Hematopoietic multipotent progenitor cell treated with erythropoietin and hydrocortisone succinate and interleukin-3 and kit ligand, for 15 days (in vitro differentiated cells): ENCODE data around the gene PLXNC1.

ENCODE experiments used
- DNase-seq: peaks from one replicate; pipeline ENCODE4 v3.0.0-alpha.2; 2015; ENCODE audit warnings: low spot score

The PLXNC1 gene

DNA sequence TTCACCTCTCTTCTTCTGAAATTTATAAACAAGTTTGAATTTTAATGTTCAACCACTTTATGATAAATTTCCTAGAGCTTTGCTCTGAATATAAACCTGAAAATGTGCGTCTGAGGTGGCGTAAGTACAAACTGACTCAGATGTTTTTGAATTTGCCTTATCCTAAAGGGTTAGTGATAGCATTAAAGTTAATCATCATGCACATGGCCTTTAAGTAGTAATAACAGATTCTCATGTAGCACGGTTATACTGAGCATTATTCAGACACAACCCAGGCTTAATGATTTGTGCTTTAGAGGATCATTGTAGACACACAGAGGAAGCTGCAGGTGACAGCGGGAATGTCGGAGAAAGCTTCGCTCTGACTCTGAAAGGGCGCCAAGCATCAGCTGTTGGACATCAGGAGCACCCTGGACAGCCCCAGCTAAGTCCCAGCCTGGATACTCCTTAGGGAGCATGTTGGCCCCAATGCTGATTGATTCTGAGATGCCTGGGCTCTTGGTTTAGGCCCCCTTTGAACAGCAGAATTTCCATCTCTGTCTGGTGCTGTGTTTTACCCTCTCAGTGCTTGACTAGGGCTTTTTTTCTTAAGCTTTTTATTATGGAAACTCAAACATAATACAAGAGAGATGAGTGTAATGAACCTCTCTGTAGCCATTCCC is 91.1 kb downstream of the PLXNC1 start:
- DNase-seq, result no peak

DNA sequence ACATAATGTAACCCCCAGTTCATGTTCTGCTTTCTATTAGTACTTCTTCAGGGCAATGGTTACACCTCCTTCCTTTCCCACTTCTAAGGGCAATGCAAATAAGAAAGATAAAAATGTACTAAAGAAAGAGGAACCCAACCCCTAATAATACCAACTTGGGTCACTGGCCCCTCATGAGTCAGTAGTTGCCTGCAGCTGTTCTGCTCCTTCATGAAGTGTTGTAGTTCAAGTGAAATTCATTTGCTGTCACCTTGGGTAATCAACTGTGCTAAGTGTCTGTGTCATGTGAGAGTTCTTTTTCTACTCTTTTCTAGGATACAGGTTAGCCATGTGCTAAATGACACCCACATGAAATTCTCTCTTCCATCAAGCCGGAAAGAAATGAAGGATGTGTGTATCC is 91.8 kb downstream of the PLXNC1 start:
- no peak for DNase-seq

DNA sequence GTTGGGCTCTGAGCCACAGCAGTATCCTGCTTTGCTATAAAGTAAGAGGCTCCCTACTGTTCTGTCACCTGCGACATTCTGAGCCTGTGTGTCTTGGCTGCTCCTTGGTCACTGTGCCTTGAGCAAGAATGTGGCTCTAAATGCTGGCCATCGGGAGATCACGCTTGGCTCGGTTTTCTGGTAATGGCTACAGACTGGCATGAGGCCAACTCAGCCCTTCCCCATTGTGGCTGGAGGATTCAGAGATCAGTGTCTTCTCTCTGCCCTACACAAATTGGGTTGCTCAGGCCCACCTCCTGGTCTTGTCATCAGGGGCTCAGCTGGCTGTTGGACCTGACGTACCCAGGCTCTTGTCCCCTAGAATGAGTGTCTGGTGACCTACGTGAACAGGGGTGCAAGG is 94.5 kb downstream of the PLXNC1 start:
- no peak for DNase-seq

DNA sequence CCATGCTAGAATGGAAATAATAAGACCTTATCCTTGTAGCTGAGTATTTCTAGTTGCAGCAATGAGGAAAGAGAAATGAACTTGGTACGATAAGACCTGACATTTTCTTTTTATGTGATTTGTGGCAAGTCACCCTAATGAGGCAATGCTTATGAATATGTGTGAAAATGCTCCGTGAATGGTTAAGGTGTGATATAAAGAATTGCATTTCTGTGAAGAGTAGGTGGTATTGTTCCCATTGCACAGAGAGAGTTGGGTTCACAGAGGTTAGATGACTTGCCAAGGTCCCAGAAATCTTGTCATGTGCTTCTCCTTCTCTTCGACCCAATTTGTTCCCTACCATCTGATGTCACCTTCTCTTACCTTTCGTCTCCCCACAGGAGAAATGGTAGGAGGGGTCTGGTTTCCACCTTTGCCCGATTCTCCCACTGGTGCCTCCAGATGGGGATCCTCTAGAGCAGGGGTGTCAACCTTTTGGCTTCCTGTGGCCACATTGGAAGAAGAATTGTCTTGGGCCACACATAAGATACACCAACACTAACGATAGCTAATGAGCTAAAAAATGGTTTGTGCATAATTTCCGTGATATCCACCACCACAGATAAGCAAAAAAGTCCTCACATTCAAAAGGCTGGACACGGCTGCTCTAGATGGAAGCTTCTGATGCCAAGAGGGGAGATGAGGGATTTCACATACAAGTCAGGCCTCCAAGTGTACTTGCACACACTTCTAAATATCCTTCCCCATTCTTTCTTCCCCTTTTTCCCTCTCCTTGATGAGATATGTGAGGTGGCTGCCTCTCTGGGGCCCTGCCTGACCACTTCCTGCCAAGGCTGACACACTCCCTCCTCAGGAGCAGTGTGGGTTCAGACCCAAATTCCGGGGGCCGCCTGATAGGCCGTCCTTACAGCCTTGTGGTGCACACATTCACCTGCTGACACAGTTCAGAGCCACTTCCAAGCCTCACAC is 96.1 kb downstream of the PLXNC1 start:
- DNase-seq, result no peak

DNA sequence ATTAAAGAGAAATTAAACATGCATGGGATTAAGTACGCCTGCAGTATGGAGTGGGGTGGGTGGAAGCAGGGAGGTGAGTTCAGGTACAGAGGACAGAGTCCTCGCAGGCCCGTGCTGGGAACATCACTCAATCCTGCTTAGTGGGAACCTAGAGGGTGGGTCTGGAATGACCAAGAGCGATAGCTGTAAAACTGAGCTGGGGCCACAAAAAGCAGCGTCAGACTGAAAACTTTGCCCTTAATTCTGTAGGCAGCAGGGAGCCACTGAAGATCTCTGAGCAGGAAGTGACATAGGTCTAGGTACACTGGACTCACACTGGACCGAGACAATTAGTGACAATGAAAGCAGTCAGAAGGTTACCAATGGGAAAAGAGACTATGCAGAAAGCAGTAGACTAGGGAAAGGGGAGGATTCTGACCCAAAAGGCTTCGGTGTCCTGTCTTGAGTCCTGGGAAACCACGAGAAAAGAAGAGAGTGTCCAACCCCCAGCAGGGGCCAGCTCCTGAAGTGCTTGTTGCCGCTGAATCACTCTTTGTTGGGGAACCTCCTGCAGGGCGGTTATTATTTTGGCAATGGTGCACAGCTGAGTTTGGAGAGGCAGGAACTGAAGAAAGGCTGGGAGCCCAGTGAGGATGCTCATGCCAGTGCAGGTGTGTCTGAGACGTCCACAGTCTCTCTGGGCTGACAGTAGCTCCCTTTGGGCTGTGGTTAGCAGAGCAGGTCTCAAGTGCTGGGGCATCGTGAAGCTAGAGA is 97.4 kb downstream of the PLXNC1 start:
- no peak for DNase-seq

DNA sequence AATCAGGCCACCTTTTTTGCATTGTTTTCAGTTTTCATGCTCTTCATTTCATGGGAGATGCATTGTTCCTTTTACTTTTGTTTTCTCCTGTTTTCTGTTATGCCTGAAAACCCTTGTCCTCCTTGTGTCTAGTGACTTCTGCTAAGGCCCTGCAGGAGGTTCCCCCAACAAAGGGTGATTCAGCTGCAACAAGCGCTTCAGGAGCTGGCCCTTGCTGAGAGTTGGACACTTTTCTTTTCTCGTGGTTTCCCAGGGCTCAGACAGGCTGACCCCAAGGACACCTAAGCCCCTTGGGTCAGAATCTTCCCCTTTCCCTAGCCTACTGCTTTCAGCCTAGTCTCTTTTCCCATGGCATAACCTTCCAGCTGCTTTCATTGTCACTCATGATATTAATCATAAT is 98.9 kb downstream of the PLXNC1 start:
- no peak for DNase-seq

DNA sequence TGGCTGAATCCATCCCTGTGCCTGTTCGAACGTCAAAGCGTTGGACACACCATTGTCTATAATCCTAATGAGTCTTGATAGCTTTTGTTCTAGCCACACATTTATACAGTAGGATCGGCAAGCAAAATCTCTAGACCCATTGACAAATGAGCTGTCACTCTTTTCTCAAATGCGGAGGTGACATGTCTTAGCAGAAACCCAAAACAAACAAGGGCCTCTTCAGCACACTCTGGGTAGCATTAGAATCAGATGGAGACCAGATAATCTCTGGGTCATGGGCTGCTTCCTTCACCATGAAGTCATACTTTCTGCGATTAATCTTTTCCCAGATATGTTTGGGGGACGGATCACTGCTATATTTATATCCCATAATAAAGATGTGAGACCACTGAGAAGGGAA is 100.2 kb downstream of the PLXNC1 start:
- DNase-seq, result no peak

DNA sequence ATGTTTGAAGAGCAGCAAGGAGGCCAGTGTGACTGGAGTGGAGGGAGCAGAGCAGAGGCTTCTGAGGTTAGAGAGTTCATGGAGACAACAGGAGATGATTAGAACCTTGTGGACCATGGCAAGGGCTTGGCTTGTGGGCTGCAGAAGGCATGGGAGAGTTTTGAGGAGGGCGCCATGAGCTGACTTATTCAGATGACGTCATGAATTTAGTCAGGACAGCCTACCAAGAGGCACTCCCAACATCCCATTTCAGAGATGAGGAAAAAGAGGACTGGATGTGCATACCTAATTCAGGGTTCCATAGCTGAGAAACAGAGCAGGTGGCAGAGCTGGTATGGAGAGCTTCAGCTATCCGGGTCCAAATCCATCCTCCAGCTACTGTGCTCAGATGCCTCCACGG is 101.8 kb downstream of the PLXNC1 start:
- DNase-seq, result no peak

DNA sequence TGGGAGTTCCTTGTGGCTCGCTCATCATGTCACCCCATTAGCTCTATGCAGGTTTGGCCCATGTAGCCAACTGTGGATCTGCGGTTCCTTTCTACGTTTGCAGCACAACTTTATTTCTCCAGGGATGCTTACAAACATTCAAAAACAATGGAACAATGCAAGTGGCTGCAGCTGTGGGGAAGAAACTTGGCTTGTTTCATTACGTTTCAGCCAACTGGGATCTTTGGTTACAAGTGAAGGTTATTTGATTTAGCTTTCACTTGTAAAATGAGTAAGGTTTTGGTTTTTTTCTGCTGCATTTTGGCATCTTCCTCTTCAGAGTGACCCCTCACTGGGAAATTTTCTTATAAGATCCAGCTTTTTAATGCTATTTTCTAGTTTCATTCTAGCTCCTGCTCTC is 105.9 kb downstream of the PLXNC1 start:
- DNase-seq, result no peak

DNA sequence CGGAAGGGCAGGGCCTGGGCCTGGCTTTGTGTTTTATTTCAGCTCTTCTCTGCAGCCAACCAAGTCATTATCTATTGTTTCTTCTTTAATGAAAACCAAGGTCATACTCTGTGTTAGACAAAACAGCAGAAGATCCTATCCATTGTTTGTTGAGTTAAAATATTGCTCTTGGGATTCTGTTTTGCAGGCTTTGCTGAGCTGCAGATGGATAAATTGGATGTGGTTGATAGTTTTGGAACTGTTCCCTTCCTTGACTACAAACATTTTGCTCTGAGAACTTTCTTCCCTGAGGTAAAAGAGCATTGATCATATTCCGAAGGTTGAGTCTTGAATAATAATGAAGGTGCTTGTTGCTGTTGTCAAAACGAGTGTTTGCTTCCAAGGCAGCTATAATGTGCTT is 106.6 kb downstream of the PLXNC1 start:
- no peak for DNase-seq

DNA sequence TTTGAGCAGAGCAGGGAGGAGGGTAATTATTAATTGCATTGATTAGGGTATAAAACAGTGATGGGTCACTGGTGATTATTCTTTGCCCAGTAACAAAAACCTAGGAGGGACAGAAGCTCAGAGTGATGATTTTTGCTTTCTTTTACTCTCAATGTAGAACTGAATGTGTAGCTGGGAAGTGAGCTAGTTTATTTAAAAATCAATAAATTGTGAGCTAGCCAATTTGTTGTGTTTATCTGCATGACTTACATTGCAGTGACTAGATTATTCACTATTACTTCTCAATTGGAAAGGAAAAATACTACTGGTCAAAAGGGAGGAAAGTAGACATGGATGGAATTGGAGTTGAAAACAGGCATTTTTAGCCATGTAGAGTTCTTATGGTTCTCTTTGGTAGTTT is 107.1 kb downstream of the PLXNC1 start:
- no peak for DNase-seq

DNA sequence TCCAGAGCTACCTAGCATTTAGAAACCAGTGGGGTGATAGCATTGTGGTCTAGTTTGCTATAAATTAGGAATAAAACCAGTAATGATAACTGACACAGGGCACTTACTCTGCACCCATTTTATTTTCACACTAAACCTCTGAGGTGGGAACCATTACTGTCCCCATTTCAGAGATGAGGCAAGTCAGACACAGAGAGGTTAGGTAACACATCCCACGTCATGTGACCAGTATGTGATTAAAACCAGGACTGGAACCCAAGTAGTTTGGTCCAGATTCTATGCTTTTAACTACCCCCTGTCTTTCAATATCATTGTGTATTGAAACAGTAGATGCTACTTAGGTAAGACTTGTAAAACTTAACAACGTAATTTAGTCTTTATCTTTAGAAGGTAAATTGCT is 110.2 kb downstream of the PLXNC1 start:
- DNase-seq, result no peak

DNA sequence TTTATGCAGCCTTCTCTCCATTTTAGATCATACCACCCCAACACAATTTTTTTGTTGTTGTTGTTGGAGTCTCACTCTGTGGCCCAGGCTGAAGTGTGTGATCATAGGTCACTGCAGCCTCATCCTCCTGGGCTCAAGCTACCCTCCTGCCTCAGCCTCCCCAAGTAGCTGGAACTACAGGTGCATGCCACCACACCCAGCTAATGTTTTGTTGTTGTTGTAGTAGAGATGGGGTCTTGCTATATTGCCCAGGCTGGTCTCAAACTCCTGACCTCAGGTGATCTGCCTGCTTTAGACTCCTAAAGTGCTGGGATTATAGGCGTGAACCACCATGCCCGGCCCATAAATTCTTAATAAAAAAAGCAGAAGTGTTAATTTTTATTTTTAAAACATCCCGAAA is 111.6 kb downstream of the PLXNC1 start:
- no peak for DNase-seq

DNA sequence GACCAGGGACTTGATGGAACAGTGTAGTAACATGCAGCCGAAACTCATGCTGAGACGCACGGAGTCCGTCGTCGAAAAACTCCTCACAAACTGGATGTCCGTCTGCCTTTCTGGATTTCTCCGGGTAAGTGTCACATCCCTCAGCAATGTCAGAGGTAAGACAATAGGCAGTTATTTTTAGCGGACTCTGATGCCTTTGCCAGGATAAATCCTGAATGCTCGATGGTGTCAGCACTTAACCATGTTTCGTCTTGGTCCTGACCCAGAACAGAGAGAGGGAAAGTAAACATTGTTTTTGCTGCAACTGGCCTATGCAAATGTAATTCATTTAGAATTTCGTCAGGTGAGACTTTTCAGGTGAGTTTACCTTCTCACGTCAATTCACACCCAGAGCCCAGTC is 112.3 kb downstream of the PLXNC1 start:
- no peak for DNase-seq

DNA sequence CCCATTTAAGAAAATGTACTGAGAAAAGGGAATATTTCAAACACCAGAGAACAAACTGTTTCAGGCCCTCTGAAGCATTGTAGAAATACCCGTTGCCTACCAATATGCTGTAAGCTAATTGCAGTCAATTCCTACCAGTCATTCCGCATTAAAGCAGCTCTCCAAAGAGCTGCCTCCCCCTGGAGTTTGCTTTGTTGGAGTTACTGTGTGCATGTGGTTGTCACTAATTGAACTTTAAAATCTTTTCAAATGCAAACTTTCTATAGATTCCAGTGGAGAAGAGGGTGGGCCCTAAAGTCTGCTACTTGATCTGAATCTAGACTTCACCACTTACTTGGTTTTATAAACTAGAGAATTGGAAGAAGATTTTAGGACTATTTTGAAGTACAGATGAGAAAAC is 112.7 kb downstream of the PLXNC1 start:
- DNase-seq, result no peak

DNA sequence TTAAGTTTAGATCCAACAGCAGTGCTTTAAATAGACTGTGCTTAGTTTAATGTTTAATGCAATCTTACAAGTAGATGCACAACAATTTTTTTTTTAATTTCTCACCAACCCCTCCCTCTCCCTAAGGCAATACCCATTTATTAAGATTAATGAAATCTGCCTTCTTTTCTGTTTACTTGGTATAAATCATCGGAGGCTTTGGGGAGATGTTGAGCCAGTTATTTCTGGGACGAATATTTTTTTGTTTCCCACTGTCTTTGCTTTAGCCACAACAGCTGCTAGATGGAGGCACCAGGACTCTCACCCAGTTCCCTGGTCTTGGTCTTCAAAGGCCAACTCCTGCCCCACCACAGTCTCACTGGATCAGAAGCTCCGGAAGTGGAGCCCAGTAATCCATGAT is 113.4 kb downstream of the PLXNC1 start:
- DNase-seq, result no peak

DNA sequence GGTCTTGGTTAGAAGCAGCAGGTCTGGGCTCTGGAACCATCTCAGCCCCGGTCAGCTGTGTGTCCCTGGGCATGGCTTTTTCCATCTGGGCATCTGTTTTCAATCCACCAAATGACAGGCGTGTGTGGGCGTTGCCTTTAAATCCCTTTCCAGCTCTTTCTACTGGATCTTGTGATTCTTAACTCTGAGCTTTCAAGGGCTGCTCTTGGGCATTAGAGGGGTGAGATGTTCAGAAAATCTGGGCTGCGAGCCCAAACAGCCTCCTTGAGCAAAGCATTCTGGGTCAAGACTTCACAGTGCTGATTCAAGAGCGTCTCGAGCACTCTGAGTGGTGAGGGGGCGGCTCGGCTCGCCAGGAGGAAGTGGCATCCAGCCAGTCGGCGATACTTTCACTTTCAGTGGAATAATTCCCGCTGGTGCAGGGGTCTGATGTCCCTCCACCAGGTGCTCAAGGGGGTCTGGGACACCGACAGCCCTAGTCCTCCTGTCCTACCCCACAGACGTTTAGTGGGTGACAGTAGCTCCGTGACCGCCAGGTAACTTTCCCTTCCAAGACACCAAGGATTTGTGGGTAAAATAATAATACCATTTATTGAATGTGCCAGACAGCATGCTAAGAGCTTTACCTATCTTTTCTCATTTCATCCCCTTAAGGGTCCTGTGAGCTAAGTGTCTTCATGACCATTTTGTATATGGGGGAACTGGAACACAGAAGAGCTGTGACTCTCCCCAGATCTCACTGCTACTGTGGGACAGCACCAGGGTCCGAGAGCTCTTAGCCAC is 114.0 kb downstream of the PLXNC1 start:
- peak; percentile 49 for DNase-seq

DNA sequence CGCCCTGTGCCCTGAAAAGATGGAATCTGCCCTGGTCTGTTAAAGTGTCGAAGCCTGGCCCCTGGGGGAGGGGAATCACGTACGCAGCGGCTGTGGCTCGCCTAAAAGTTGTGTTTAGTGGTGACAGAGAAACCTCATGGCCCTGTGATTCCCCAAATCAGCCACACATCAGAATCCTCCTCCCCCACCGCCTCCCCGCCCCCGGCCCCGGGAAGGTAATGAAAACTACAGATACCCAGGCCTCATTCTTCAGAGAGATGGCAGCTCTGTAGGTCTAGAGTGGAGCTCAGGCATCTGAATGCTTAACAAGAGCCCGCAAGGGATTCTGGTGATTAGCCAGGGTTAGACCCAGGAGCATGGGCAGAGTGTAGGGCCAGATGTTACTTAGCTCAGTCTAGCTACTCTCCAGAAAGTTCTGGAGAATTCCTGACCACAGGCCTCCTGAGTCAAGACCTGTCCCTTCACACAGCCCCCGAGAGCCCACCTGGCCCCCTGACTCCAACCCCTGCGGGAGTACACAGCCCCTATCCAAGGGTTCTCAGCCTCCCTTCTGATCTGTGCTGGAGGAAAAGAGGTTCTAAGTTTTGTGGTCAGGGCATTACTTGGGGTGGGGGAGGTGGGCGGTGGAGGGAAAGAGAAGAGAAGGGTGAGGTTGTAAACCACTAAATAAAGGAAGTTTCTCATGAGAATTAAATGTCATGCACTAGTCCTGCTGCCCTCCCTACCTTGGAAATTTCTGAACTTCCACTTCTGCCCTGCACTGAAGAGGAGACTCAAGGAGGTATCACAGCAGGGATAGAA is 114.8 kb downstream of the PLXNC1 start:
- DNase-seq, result no peak

DNA sequence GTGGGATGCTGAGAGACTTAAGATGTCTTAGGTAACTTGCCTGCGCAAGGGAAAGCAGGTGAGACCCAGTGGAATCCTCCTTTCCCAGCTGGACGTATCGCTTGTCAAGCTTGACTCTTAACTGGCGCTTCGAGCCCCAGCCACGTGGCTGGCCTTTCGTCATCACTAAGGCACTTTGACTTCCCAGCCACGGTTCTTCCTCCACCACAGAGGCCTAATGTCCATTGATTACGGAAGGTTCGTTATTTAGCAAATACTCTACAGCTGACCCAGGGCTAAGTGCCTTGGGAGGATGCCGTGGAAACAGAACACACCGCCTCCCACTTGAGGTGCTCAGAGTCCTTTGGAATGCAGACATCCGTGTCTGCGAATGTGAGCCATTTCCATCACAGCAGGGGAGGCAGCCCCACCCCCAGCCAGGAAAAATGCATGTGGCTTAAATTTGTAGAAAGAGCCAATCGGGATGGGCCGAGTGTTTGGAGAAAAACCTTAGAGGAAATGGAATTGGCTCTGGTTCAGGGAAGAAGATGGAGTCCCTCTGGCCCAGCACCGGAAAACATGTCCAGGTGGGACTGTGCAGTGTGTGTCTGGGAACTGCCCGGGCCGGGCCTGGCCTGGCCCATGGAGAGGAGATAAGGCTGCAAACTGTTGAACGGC is 115.7 kb downstream of the PLXNC1 start:
- no peak for DNase-seq

DNA sequence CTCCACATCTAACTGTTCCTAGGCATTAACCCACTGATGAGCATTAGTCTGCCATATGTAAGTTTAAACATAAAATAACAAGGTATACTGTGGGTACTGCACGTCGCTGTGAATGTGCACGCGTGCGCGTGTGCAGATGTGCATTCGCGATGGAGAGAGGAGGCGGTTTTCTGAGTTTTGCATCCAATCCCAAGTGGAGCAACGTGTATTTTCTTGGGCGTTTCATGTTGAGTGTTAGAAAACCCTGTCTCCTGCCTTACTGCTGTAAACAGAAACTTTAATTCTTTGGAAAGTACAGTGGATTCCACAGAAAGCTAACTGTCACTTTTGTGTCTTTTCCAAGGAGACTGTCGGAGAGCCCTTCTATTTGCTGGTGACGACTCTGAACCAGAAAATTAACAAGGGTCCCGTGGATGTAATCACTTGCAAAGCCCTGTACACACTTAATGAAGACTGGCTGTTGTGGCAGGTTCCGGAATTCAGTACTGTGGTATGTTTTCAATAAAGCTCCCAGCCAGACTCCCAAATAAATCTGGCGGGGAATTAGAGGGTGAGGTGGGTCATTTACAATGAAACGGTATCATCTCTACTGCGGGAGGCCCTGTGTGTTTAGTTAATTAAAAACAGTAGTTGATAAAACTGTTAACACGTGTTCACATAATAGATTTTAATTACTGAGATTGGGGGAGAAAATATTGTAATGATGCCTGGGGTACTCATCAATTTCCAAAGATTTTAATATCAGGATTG is 116.5 kb downstream of the PLXNC1 start:
- DNase-seq, result no peak
